ENCODE results near the gene STMP1. TPM values are rescaled to one million over a fixed set of nuclear protein-coding genes. Genes with fewer than 3 reads are reported as not detected.
"Not testable (repeated sequence)": the region's sequence is repeated elsewhere in the genome, so short reads cannot be mapped to it uniquely, and the experiment has no call there.

The STMP1 gene
- total RNA-seq, 1 donor from 2014 or later: 46.3 TPM

DNA sequence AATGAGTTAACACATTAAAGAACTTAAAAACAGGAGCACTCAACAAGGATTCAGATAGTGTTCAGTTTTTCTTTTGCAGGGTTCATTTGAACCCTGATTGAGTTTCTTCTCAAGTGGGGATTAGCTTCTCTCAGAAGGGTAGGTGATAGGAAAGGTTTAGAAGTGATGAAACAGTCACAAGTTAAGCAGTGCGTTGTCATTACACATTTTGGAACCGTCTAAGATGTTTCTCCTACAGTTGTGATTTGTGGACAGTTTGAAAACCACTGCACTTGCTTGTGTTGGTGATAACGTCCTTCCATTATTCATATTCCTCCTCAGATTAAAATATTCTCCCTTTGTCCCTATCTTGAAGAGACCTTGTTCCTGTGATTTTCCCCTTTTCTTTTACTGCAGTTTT lies 2.7 kb downstream of the STMP1 start:
- Mint-ChIP-seq H3K9me3 (peaks cover 4% of the 10 kb centered on the region), H3K27me3 (ENCODE audit: low read depth) (no peaks in the 10 kb centered on the region), H3K4me1 (peaks cover 29% of the 10 kb centered on the region), H3K27ac (no peak overlapping the region), H3K4me3 (no peak overlapping the region), H3K36me3 (peaks cover 18% of the 10 kb centered on the region)
- no peak for DNase-seq (ENCODE audit: low spot score in 2 of 2, unreplicated experiment in 2 of 2)
- TF ChIP-seq, protein P1, sequence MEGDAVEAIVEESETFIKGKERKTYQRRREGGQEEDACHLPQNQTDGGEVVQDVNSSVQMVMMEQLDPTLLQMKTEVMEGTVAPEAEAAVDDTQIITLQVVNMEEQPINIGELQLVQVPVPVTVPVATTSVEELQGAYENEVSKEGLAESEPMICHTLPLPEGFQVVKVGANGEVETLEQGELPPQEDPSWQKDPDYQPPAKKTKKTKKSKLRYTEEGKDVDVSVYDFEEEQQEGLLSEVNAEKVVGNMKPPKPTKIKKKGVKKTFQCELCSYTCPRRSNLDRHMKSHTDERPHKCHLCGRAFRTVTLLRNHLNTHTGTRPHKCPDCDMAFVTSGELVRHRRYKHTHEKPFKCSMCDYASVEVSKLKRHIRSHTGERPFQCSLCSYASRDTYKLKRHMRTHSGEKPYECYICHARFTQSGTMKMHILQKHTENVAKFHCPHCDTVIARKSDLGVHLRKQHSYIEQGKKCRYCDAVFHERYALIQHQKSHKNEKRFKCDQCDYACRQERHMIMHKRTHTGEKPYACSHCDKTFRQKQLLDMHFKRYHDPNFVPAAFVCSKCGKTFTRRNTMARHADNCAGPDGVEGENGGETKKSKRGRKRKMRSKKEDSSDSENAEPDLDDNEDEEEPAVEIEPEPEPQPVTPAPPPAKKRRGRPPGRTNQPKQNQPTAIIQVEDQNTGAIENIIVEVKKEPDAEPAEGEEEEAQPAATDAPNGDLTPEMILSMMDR (IDR thresholded peaks at IDR 0.05; ENCODE audit: unreplicated experiment): no peak

DNA sequence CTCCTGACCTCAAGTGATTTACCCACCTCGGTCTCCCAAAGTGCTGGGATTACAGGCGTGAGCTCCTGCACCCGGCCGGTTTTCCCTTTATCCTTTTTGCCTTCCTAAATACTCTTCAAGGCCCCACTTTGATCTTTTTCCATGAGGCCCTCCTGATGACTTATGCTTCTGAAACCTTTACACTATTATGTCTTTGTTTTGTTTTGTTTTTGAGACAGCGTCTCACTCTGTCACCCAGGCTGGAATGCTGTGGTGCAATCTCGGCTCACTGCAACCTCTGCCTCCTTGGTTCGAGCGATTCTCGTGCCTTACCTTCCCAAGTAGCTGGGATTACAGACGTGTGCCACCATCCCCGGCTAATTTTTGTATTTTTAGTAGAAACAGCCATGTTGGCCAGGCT lies 3.8 kb downstream of the STMP1 start:
- H3K27me3 Mint-ChIP-seq (ENCODE audit: low read depth): no peaks in the 10 kb centered on the region
- peak overlapping the region; percentile 26 for H3K27ac Mint-ChIP-seq
- H3K4me1 Mint-ChIP-seq: peaks cover 32% of the 10 kb centered on the region
- no peak overlapping the region for H3K4me3 Mint-ChIP-seq
- H3K9me3 Mint-ChIP-seq: peaks cover 4% of the 10 kb centered on the region
- H3K36me3 Mint-ChIP-seq: peaks cover 18% of the 10 kb centered on the region
- TF ChIP-seq, protein P1 (IDR thresholded peaks at IDR 0.05; ENCODE audit: unreplicated experiment): no peak
- no peak for DNase-seq (ENCODE audit: low spot score in 2 of 2, unreplicated experiment in 2 of 2)

DNA sequence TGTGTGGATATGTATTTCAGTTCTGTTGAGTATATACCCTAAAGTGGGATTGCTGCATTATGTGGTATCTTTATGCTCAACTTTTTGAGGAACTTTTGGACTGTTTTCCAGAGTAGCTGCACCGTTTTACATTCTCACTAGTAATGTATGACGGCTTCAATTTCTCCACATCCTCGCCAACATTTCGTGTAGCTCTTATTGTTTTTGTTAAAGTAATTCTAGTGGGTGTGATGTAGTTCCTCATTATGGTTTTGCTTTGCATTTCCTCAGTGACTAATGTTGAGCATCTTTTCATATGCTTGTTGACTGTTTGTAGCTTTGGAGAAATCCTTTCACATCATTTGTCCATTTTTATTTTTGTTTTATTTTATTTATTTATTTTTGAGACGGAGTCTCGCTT lies 4.5 kb downstream of the STMP1 start:
- no peak overlapping the region for H3K4me3 Mint-ChIP-seq
- no peak for DNase-seq (ENCODE audit: low spot score in 2 of 2, unreplicated experiment in 2 of 2)
- H3K27me3 Mint-ChIP-seq (ENCODE audit: low read depth): no peaks in the 10 kb centered on the region
- TF ChIP-seq, protein P1 (IDR thresholded peaks at IDR 0.05; ENCODE audit: unreplicated experiment): no peak
- no peak overlapping the region for H3K27ac Mint-ChIP-seq
- peaks cover 18% of the 10 kb centered on the region for H3K36me3 Mint-ChIP-seq
- peaks cover 29% of the 10 kb centered on the region for H3K4me1 Mint-ChIP-seq
- peaks cover 4% of the 10 kb centered on the region for H3K9me3 Mint-ChIP-seq

- DNase-seq (ENCODE audit: low spot score in 2 of 2, unreplicated experiment in 2 of 2); H3K27ac Mint-ChIP-seq; H3K4me3 Mint-ChIP-seq; H3K27me3 Mint-ChIP-seq (ENCODE audit: low read depth); H3K9me3 Mint-ChIP-seq: not testable (repeated sequence)
- Mint-ChIP-seq H3K4me1 (peaks cover 29% of the 10 kb centered on the region), H3K36me3 (peaks cover 18% of the 10 kb centered on the region)
Measured at GRCh38 chr7:135667626-135668025, 5.3 kb downstream of the STMP1 start.

DNA sequence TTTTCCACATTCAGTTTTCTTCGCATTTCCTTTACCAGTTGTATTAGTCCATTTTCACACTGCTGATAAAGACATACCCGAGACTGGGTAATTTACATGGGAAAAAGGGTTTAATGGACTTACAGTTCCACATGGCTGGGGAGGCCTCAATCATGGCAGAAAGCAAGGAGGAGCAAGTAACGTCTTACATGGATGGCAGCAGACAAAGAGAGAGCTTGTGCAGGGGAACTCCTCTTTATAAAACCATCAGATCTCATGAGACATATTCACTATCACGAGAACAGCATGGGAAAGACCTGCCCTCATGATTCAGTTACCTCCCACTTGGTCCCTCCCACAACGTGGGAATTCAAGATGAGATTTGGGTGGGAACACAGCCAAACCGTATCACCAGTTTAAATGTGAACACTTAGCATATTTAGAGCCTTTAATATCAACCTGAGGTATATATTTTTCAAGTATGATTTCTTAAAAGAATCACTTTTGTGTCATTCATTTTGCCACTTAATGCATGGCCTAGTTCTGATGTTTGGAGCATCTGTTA lies 6.6 kb downstream of the STMP1 start:
- H3K4me3 Mint-ChIP-seq; H3K9me3 Mint-ChIP-seq; H3K27me3 Mint-ChIP-seq (ENCODE audit: low read depth); DNase-seq (ENCODE audit: low spot score in 2 of 2, unreplicated experiment in 2 of 2); H3K27ac Mint-ChIP-seq: not testable (repeated sequence)
- Mint-ChIP-seq H3K4me1 (peaks cover 32% of the 10 kb centered on the region), H3K36me3 (peaks cover 18% of the 10 kb centered on the region)

- Mint-ChIP-seq H3K27me3 (ENCODE audit: low read depth) (no peaks in the 10 kb centered on the region), H3K9me3 (peaks cover 4% of the 10 kb centered on the region), H3K4me1 (peaks cover 24% of the 10 kb centered on the region), H3K4me3 (no peak overlapping the region), H3K27ac (peak overlapping the region; percentile 32), H3K36me3 (peaks cover 21% of the 10 kb centered on the region)
- DNase-seq (ENCODE audit: low spot score in 2 of 2, unreplicated experiment in 2 of 2): no peak
- TF ChIP-seq, protein P1 (IDR thresholded peaks at IDR 0.05; ENCODE audit: unreplicated experiment): no peak
Measured at GRCh38 chr7:135669774-135670173, 7.5 kb downstream of the STMP1 start.

DNA sequence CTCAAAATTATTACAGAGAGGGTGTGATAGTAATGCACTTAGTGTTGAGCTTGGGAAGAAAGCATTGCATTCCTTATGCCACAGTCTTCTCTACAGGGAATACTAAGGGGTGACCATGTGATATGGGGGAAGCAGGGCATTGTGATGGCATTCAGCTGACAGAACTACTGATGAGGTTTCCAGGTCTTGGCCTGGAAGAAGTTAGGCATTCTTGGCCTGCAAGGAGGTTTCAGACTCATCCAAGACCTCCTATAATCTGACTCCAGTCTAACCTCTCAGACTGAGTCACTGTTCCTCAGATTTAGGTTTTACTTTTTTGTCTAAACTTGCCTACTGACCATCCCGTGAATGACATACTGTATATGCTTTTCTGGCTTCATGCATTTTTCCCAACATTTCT lies 7.9 kb downstream of the STMP1 start:
- H3K9me3 Mint-ChIP-seq: peaks cover 4% of the 10 kb centered on the region
- DNase-seq (ENCODE audit: low spot score in 2 of 2, unreplicated experiment in 2 of 2): no peak
- peaks cover 20% of the 10 kb centered on the region for H3K4me1 Mint-ChIP-seq
- H3K27ac Mint-ChIP-seq: peak overlapping the region; percentile 32
- no peak overlapping the region for H3K4me3 Mint-ChIP-seq
- TF ChIP-seq, protein P1 (IDR thresholded peaks at IDR 0.05; ENCODE audit: unreplicated experiment): no peak
- H3K27me3 Mint-ChIP-seq (ENCODE audit: low read depth): no peaks in the 10 kb centered on the region
- H3K36me3 Mint-ChIP-seq: peaks cover 23% of the 10 kb centered on the region
